C4-2B (cell line): ENCODE results near the gene DCAF6.

Source experiments
- ZFX ChIP-seq: fragments of 450-650 bp; IDR thresholded peaks from 2 replicates; pipeline ENCODE4 v1.6.1; 2017
- TF ChIP-seq, protein P1 (sequence below): fragments of 450-650 bp; conservative IDR thresholded peaks from 2 replicates; pipeline ENCODE4 v1.5.1; 2017; ENCODE audit warnings: mild to moderate bottlenecking

DNA sequence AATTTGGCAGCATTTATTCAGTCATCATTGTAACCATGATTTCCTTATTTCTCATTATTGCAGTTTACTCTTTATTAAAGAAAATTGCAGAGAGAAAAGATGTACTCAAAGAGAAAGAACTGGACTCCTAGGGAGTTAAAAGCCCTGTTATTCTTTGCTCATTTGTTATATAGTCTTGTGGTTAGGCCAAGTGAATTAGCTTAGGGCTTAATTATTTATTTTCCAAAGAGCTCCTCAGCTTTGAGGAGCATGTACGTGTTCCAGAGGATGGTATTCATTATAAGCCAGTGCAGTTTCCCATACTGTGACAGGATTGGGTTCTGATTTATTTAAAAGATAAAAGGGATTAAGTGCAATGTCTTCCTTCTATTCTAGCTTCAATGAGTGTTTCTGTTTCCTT is 113.8 kb downstream of the DCAF6 start:
- TF ChIP-seq, protein P1, sequence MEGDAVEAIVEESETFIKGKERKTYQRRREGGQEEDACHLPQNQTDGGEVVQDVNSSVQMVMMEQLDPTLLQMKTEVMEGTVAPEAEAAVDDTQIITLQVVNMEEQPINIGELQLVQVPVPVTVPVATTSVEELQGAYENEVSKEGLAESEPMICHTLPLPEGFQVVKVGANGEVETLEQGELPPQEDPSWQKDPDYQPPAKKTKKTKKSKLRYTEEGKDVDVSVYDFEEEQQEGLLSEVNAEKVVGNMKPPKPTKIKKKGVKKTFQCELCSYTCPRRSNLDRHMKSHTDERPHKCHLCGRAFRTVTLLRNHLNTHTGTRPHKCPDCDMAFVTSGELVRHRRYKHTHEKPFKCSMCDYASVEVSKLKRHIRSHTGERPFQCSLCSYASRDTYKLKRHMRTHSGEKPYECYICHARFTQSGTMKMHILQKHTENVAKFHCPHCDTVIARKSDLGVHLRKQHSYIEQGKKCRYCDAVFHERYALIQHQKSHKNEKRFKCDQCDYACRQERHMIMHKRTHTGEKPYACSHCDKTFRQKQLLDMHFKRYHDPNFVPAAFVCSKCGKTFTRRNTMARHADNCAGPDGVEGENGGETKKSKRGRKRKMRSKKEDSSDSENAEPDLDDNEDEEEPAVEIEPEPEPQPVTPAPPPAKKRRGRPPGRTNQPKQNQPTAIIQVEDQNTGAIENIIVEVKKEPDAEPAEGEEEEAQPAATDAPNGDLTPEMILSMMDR: no peak
- TF ChIP-seq ZFX: no peak
